ENCODE results near the gene ERICH6.

Gene ERICH6

DNA sequence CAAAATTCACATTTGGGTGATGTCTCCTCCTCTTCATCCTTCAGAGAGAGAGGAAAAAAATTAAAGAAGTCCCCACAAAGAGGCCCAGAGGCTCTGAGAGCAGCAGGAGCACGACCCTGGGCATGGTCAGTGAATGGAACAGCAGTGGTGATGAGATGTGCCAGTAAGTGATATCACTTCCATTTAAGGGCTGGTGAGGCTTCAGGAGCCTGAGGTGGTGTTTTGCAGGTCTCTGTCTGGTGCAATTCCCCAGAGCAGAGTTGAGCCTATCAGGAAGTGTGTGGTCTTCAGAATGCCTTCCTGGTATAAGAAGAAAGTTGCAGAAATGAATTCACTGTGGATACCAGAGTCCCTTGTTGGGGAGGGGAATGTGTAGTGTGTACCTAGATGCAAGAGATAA is 21.4 kb downstream of the ERICH6 start:
- H3K4me3 ChIP-seq (ENCODE audit: low read depth, low read length) = no peak overlapping the region
- H3K36me3 ChIP-seq (ENCODE audit: control insufficient read depth, insufficient read depth, low read length) = no peaks in the 10 kb centered on the region
- H2AFZ ChIP-seq = no peak overlapping the region
- H3K27ac ChIP-seq = no peak overlapping the region
- H3K9ac ChIP-seq = no peak overlapping the region
- H3K27me3 ChIP-seq (ENCODE audit: control insufficient read depth, insufficient read depth, low read length) = no peaks in the 10 kb centered on the region
- no peaks in the 10 kb centered on the region for H3K79me2 ChIP-seq
- H3K4me1 ChIP-seq = no peaks in the 10 kb centered on the region
- no peak overlapping the region for H3K4me2 ChIP-seq (ENCODE audit: low read length)
- H3K9me3 ChIP-seq (ENCODE audit: control insufficient read depth, low read length) = no peaks in the 10 kb centered on the region
- TF ChIP-seq, protein P1, sequence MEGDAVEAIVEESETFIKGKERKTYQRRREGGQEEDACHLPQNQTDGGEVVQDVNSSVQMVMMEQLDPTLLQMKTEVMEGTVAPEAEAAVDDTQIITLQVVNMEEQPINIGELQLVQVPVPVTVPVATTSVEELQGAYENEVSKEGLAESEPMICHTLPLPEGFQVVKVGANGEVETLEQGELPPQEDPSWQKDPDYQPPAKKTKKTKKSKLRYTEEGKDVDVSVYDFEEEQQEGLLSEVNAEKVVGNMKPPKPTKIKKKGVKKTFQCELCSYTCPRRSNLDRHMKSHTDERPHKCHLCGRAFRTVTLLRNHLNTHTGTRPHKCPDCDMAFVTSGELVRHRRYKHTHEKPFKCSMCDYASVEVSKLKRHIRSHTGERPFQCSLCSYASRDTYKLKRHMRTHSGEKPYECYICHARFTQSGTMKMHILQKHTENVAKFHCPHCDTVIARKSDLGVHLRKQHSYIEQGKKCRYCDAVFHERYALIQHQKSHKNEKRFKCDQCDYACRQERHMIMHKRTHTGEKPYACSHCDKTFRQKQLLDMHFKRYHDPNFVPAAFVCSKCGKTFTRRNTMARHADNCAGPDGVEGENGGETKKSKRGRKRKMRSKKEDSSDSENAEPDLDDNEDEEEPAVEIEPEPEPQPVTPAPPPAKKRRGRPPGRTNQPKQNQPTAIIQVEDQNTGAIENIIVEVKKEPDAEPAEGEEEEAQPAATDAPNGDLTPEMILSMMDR (IDR thresholded peaks at IDR 0.05) = no peak

DNA sequence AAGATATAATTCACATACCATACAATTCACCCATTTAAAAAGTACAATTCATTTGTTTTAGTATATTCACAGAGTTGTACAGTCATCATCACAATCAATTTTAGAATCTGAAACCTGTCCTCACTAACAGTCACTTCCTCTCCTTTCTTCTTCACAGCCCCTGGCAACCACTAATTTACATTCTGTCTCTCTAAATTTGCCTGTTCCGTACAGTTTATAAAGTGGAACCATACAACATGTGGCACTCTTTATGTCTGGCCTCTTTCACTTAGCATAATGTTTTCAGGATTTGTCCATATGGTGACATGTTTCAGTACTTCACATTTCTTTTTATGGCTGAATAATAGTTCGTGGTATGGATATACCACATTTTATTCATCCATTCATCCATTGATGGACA is 22.7 kb downstream of the ERICH6 start:
- TF ChIP-seq, protein P1 (IDR thresholded peaks at IDR 0.05) = no peak
- Histone ChIP-seq H3K4me1 (no peaks in the 10 kb centered on the region), H3K27ac (no peak overlapping the region), H3K4me2 (ENCODE audit: low read length) (no peak overlapping the region), H3K9ac (no peak overlapping the region), H3K27me3 (ENCODE audit: control insufficient read depth, insufficient read depth, low read length) (no peaks in the 10 kb centered on the region), H3K4me3 (ENCODE audit: low read depth, low read length) (no peak overlapping the region), H2AFZ (no peak overlapping the region), H3K36me3 (ENCODE audit: control insufficient read depth, insufficient read depth, low read length) (no peaks in the 10 kb centered on the region), H3K79me2 (no peaks in the 10 kb centered on the region), H3K9me3 (ENCODE audit: control insufficient read depth, low read length) (no peaks in the 10 kb centered on the region)

- no peaks in the 10 kb centered on the region for H3K27me3 ChIP-seq (ENCODE audit: control insufficient read depth, insufficient read depth, low read length)
These were observed 23.2 kb downstream of the ERICH6 start for GRCh38 chr3:150680562-150680961.

DNA sequence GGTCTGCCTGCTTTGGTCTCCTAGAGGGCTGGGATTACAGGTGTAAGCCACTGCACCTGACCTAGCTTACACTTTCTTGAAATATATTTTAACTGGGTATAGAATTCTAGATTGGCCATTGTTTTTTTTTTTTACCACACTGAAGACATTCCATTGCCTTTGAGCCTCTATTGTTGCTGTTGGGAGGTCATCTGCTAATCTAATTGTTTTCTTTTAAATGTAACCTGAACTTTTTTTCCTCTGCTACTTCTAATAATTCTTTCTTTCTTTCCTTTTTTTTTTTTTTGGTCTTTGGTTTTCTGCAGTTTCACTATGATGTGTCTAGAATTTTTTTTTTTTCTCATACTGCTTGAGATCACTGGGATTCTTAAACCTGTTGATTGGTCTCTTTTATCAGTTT is 28.1 kb downstream of the ERICH6 start:
- Histone ChIP-seq H2AFZ (no peak overlapping the region), H3K4me2 (ENCODE audit: low read length) (no peak overlapping the region), H3K79me2 (no peaks in the 10 kb centered on the region), H3K27me3 (ENCODE audit: control insufficient read depth, insufficient read depth, low read length) (no peaks in the 10 kb centered on the region), H3K36me3 (ENCODE audit: control insufficient read depth, insufficient read depth, low read length) (no peaks in the 10 kb centered on the region), H3K4me3 (ENCODE audit: low read depth, low read length) (no peak overlapping the region), H3K9ac (no peak overlapping the region), H3K9me3 (ENCODE audit: control insufficient read depth, low read length) (no peaks in the 10 kb centered on the region), H3K27ac (no peak overlapping the region), H3K4me1 (no peaks in the 10 kb centered on the region)
- TF ChIP-seq, protein P1 (IDR thresholded peaks at IDR 0.05) = no peak

More at GRCh38 chr3:150680562-150680961, 23.2 kb downstream of the ERICH6 start:
- TF ChIP-seq, protein P1 (IDR thresholded peaks at IDR 0.05) = no peak
- Histone ChIP-seq H3K9ac (no peak overlapping the region), H3K4me3 (ENCODE audit: low read depth, low read length) (no peak overlapping the region), H3K9me3 (ENCODE audit: control insufficient read depth, low read length) (no peaks in the 10 kb centered on the region), H3K79me2 (no peaks in the 10 kb centered on the region), H3K36me3 (ENCODE audit: control insufficient read depth, insufficient read depth, low read length) (no peaks in the 10 kb centered on the region), H2AFZ (no peak overlapping the region), H3K27ac (no peak overlapping the region), H3K4me2 (ENCODE audit: low read length) (no peak overlapping the region), H3K4me1 (no peaks in the 10 kb centered on the region)

GRCh38 chr3:150673966-150674365 is 29.8 kb downstream of the ERICH6 start:
- H3K27ac ChIP-seq = no peak overlapping the region

More at GRCh38 chr3:150673966-150674365, 29.8 kb downstream of the ERICH6 start:
- no peak overlapping the region for H3K4me3 ChIP-seq (ENCODE audit: low read depth, low read length)
- no peaks in the 10 kb centered on the region for H3K79me2 ChIP-seq
- H2AFZ ChIP-seq = no peak overlapping the region
- TF ChIP-seq, protein P1 (IDR thresholded peaks at IDR 0.05) = no peak
- no peak overlapping the region for H3K9ac ChIP-seq
- H3K27me3 ChIP-seq (ENCODE audit: control insufficient read depth, insufficient read depth, low read length) = no peaks in the 10 kb centered on the region
- no peaks in the 10 kb centered on the region for H3K9me3 ChIP-seq (ENCODE audit: control insufficient read depth, low read length)
- no peaks in the 10 kb centered on the region for H3K36me3 ChIP-seq (ENCODE audit: control insufficient read depth, insufficient read depth, low read length)
- no peaks in the 10 kb centered on the region for H3K4me1 ChIP-seq
- H3K4me2 ChIP-seq (ENCODE audit: low read length) = no peak overlapping the region
